Left colon (tissue), 2 donors: ENCODE results near the gene TNS3. TPM values are rescaled to one million over a fixed set of nuclear protein-coding genes. Genes with fewer than 3 reads are reported as not detected.

Experiments
- ATAC-seq: fragments of 200-7000 bp; cut with Tn5 transposase; one replicate; pipeline ENCODE4 v1.9.1; 2020; ENCODE audit warnings: mild to moderate bottlenecking, moderate library complexity
- DNase-seq, 2 donors: peaks; one replicate each; pipeline ENCODE4 v3.0.0-alpha.2; 2020
- intact Hi-C, 2 donors: fragments of 100-400 bp; cut with DNase I in 1 of 2; cut with micrococcal nuclease in 1 of 2; formaldehyde crosslinking; loops; one replicate each; pipeline versions ENCODE4 v1.11.2 to v1.14.0; 2022; cut with DNase I, micrococcal nuclease
- total RNA-seq, 2 donors: library from RNA; stranded (reverse); fragmentation: NEBNext Ultra II Directional; extraction: Animal tissue kit (Norgen Biotek cat#: 25700); gene quantifications; one replicate each; pipeline ENCODE4 v1.2.1, GENCODE V29; 2021
- donor health status: DM: no; HTN: no; CAD: no.
- donor health status: DM: yes; HTN: yes; CAD: no.

Gene TNS3
- total RNA-seq, 2 donors from 2014 or later = 56.9 to 62.3 TPM

GRCh38 chr7:47307311-47307710, 274.6 kb downstream of the TNS3 start:
- DNase-seq (no peak), ATAC-seq (no peak)
- intact Hi-C loops = no loop called here

- no peak for DNase-seq
- intact Hi-C loops = no loop called here
- ATAC-seq = no peak
These were observed 276.9 kb downstream of the TNS3 start for GRCh38 chr7:47304727-47305719.

- ATAC-seq = no peak
These were observed 278.0 kb downstream of the TNS3 start for GRCh38 chr7:47303695-47304453.

DNA sequence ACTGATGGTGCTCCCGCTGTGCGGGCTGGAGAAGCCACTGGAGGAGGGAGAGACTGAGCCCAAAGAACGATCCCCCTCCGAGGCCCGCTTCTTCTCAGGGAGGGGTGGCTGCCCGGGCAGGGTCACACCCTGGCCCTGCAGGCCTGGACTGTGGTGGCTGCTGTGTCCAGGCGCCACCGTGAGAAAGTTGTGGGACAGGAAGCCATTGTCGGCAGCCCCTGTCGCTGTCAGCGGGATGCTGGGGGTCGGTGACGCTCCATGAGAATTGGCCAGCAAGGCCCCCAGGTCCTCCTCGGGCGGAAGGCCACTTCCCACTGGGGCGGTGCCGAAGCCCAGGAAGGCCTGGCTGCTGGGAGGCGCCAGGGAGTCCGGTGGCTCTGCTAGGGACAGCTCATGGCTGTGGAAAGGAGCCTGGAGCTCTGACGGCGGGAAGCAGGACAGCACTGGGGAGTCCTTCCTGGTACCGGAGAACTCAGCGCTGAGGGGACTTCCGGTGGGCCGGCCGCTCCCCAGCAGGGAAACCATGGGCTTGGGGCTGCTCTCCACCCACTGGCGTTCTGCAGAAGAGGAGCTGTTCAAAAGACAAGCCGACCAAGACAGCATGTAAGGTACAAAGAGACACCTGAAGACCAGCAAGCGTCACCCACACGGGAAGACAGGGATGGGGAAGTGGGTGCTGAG, 278.8 kb downstream of the TNS3 start:
- DNase-seq (no peak), ATAC-seq (no peak)
- intact Hi-C loops = no loop called here

More at GRCh38 chr7:47303695-47304453, 278.0 kb downstream of the TNS3 start:
- DNase-seq = no peak
- intact Hi-C loops = no loop called here

DNA sequence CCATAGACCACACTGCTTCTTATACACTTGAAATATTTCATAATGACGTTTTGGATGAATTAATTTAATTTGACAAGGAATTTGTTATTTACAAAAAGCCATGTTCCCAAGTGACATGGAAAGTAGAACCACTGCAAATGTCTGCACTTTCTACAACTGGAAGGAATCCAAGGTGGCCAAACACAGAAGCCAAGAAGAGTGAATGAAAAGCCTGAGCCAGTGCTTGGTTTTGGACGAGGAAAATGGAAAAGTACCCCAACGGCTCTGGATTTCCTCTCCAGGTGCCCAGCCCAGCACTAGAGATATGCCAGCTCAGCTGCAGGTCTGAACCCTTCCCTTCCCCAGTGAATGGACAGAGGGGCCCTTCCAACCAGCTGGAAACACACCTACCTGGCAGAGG, 279.4 kb downstream of the TNS3 start:
- intact Hi-C loops = no loop called here
- DNase-seq = no peak
- no peak for ATAC-seq

- intact Hi-C loops = no loop called here
- ATAC-seq (no peak), DNase-seq (no peak)
These were observed 280.1 kb downstream of the TNS3 start for GRCh38 chr7:47301657-47302295.

DNA sequence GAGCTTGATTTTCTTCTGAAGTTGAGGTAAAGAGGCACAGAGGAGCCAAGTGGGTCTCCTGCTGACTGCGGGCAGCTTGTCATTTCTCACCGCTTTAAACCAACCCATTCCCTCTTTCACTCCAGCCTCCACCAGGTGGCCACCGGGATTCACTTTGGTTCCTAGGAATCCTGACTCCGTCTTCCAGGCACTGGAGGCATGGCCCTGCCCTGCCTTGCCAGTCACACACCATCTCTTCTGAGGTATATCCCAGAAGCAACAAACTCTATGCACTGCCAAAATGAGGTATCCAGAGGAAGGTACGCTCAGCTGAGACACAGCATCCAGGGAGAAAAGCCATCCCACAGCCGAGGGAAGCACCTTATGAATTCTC, 280.8 kb downstream of the TNS3 start:
- DNase-seq = no peak
- intact Hi-C loops = no loop called here
- ATAC-seq = no peak

GRCh38 chr7:47300472-47301104, 281.3 kb downstream of the TNS3 start:
- DNase-seq = no peak
- intact Hi-C loops = no loop called here

GRCh38 chr7:47299496-47299895, 282.4 kb downstream of the TNS3 start:
- DNase-seq = no peak
- ATAC-seq = no peak
- intact Hi-C loops = no loop called here

More at GRCh38 chr7:47300472-47301104, 281.3 kb downstream of the TNS3 start:
- no peak for ATAC-seq

GRCh38 chr7:47298636-47299035, 283.3 kb downstream of the TNS3 start:
- DNase-seq (no peak), ATAC-seq (no peak)
- intact Hi-C loops = no loop called here

DNA sequence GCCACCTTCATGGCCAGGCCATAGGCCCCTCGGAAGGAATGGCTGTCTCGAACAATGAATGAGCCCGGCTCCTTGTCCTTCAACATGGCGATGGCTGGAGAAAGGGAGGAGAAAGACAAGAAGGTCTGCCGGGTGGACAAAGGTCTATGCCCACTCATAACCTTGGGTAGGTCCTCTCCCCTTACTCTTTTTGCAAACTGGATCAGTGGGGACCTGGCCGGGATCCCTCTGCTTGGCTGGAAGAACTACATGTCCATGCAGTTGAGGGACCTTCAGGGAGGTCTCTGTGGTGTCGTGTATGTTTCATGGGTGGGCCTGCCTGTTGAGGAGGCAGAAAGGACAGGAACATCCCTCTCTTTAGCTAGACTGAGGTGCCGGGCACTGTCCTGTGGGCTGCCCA, 284.8 kb downstream of the TNS3 start:
- no peak for DNase-seq
- intact Hi-C loops = no loop called here
- ATAC-seq = no peak

GRCh38 chr7:47295606-47296005, 286.3 kb downstream of the TNS3 start:
- ATAC-seq (no peak), DNase-seq (no peak)
- intact Hi-C loops = no loop called here

DNA sequence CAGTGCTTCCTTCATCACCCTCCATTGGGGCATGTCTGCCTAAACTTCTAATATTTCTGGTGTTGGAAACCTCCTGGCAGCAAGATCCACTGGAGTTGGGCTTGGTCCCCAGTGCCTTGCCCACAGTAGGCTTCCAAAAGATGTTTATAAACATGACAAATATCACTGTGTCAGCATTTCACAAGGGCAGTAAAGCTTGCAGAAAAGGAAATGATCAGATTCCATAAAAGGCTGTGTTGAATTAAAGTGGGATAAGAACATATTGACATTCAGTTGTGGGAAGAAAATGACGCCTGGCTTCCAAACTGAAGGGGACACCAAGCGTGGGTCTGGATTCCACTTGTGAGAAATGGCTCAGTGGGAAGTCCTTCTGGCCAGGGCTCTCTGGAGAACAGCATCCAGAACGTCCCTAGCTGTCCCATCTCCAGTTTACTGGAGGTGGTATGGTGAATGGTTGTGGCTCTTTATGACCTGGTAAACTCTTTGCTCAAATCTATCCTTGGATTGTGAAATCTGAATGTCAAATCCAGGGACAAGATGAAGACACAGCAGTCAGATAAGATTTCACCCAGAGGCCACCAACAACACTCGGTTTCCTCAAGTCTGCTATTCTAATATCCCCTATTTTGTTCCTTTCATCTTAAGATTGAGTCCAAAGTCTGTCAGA, 287.2 kb downstream of the TNS3 start:
- intact Hi-C loops = no loop called here
- ATAC-seq (no peak), DNase-seq (no peak)

- no peak for DNase-seq
These were observed 287.9 kb downstream of the TNS3 start for GRCh38 chr7:47293884-47294555.

GRCh38 chr7:47292832-47293309, 289.0 kb downstream of the TNS3 start:
- ATAC-seq = peak; percentile 60
- intact Hi-C loops = no loop called here
- no peak for DNase-seq

More at GRCh38 chr7:47293884-47294555, 287.9 kb downstream of the TNS3 start:
- intact Hi-C loops = no loop called here
- no peak for ATAC-seq

DNA sequence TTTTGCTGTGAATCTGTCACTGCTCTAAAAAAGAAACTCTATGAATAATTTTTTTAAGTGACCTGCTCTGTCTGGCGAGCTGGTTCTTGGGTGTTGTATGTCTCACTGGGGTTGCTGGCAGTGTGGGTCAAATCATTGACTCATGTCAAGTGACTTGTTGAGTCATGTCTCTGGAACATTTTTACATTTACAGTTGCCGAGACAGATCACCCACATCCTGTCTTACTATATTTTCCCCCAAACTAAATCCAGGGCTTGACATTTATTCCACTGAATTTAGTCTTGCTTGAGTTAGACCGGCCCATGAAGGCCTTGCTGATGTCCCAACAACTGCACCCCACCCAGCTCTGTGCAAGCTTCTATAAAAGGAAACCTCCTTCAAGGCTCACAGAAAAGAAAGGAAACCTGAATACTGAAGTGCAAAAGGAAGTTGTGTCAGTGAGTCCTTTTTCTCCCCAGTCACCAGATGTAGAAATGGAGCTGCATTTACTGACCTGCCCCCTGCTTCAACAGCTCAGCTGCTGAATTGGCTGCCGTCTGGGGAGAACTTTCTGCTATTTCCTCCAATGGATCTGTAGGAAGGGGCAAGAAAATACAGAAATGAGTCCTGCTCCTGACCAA, 290.3 kb downstream of the TNS3 start:
- intact Hi-C loops = no loop called here
- no peak for DNase-seq
- ATAC-seq = peak; percentile 30

DNA sequence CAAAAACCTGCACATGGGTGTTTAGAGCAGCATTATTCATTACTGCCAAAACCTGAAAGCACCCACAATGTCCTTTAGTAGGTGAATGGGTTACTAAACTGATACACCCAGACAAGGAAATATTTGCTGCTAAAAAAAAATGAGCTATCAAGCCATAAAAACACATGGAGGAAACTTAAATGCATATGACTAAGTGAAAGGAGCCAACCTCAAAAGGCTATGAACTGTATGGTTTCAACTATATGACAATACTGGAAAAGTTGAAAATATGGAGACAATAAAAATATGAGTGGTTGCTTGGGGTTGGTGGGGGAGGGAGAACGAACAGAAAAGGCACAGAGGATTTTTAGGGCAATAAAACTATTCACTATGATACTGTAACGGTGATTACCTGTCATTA, 291.0 kb downstream of the TNS3 start:
- intact Hi-C loops = no loop called here
- peak; percentile 78 for ATAC-seq
- DNase-seq = no peak
